ENCODE data around the gene CFP.

DNA sequence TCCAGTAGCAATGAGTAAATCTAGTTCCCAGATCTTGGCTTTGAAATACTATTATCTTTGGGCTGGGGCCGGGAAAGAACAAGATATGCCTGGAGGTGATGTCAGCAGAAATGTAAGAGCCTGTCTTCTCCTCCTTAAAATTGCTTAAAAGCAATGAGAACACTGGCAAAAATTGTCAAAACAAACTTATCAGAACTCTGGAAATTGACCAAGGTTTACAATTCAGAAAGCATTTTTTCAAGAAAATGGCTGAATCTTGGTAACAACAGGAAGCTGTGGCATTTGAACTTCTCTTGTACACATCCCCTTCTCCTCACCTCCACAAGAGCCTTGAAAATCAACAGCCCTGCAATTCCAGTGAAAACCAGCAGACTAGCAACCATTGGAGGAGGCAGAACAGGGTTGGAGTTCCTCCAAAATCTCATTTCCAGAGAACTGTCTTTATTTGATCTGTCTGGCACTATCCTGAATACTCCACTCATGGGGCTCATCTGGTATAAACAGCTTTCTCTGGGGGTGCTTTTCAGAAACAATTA lies 33.9 kb downstream of the CFP start:
- no peak for TF ChIP-seq YY1 (IDR thresholded peaks at IDR 0.05; ENCODE audit: insufficient read depth, insufficient read length)
- no peak for TF ChIP-seq SUZ12 (IDR thresholded peaks at IDR 0.05; ENCODE audit: extremely low read depth, insufficient read depth, insufficient read length)

Measured in NT2/D1 (cell line).